Skin of body (tissue), 2 donors: ENCODE data around the gene SHLD2. TPM values are rescaled to one million over a fixed set of nuclear protein-coding genes. Genes with fewer than 3 reads are reported as not detected.
"Not testable (repeated sequence)": the region's sequence is repeated elsewhere in the genome, so short reads cannot be mapped to it uniquely, and the experiment has no call there.

Experiments
- DNase-seq: peaks from one replicate; lab custom pipeline; 2025; lab: John Stamatoyannopoulos, UW
- total RNA-seq: library from RNA; depleted of rRNA; stranded (reverse); fragments of >200 nt; gene quantifications from one replicate; pipeline ENCODE4 v1.2.3, GENCODE V29; 2014

Gene SHLD2, protein sequence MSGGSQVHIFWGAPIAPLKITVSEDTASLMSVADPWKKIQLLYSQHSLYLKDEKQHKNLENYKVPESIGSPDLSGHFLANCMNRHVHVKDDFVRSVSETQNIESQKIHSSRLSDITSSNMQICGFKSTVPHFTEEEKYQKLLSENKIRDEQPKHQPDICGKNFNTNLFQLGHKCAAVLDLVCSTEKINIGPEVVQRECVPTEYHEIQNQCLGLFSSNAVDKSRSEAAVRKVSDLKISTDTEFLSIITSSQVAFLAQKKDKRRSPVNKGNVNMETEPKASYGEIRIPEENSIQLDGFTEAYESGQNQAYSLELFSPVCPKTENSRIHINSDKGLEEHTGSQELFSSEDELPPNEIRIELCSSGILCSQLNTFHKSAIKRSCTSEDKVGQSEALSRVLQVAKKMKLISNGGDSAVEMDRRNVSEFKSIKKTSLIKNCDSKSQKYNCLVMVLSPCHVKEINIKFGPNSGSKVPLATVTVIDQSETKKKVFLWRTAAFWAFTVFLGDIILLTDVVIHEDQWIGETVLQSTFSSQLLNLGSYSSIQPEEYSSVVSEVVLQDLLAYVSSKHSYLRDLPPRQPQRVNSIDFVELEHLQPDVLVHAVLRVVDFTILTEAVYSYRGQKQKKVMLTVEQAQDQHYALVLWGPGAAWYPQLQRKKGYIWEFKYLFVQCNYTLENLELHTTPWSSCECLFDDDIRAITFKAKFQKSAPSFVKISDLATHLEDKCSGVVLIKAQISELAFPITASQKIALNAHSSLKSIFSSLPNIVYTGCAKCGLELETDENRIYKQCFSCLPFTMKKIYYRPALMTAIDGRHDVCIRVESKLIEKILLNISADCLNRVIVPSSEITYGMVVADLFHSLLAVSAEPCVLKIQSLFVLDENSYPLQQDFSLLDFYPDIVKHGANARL
- 37.9 TPM for total RNA-seq

DNA sequence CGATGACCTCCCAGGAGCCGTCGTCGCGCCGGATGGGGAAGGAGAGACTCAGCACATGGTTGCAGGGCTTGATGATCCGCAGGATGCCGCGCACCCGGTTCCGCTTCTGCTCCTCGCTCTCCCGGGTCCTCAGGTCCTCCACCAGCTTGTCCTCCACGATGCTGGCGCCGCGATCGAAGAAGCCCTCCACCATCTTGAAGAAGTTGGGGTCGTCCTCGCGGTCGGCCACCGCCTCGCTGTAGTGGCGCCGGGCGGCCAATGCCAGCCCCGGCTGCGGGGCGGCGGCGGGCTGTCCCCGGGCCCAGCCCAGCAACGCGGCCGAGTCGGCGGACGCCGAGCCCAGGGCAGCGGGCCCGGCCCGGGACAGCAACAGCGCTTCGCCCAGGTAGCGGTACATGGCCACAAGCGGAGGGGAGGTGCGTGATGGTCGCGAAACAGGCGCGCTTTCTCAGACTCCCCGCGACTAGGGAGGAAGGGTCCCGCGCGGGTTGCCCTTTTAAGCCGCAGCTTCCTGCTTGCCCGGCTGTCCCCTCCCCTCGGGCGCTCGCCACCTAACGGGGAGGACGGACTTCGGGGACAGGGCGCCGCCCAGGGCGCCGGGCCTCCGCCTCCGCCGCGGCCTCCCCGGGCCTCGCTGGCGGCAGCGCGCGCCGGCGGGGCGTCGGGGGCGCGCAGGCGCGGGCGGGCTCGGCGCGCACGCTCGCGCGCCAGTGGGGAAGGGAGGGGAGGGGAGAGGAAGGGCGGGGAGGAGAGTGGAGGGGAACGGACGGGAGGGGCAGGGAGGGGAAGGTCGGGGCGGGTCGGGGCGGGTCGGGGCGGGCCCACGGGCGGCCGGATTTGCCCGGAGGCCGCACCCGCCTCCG, at the start of gene SHLD2, which contains the start of gene GLUD1:
Gene SHLD2, plus strand, starts transcription at position 834 of the 863 bp plus-strand sequence. CDS start 56,149 bp downstream, outside the sequence.
Gene GLUD1, minus strand, starts transcription at position 471 of the 863 bp plus-strand sequence. Its CDS starts 74 bp downstream, at position 397.
- DNase-seq: peak; percentile 82

GRCh38 chr10:87045434-87045938, 49.5 kb upstream of the SHLD2 start:
- no peak for DNase-seq

GRCh38 chr10:87053111-87053510, 41.9 kb upstream of the SHLD2 start:
- DNase-seq: peak; percentile 63

DNA sequence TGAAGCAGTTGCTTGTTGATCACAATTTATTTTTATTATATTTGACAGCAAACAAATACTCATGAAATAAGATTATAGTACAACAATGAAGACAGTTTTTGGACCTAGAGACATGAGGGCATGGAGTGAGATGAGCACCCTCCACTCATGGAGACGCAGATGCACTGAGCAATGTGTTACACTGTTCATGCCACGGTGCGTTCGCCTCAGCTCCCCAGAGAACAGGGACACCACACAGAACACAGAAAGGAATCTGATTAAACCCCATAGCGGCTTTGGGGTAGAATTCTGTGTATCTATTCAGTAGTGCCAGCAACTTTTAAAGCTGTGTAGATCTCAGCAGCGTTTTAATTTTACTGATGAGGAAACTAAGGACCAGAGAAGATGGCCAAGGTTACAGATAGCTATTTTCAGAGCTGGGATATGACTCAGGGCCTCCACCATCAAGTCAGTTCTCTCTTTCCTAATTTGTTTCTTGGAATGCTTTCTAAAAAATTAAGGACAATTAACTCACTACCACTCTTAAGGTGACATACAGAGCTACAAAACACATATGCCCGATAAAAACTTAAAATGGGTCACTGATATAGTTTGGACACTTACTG, 41.3 kb upstream of the SHLD2 start:
- no peak for DNase-seq

- DNase-seq: no peak
These were observed 40.4 kb upstream of the SHLD2 start for GRCh38 chr10:87054373-87055295.

GRCh38 chr10:87058171-87058570, 36.8 kb upstream of the SHLD2 start:
- no peak for DNase-seq

- no peak for DNase-seq
These were observed 35.6 kb upstream of the SHLD2 start for GRCh38 chr10:87059401-87059800.

GRCh38 chr10:87060280-87060928, 34.6 kb upstream of the SHLD2 start:
- DNase-seq: no peak

- no peak for DNase-seq
These were observed 30.4 kb upstream of the SHLD2 start for GRCh38 chr10:87064651-87065050.

- no peak for DNase-seq
These were observed 28.8 kb upstream of the SHLD2 start for GRCh38 chr10:87066178-87066577.

- no peak for DNase-seq
These were observed 28.1 kb upstream of the SHLD2 start for GRCh38 chr10:87066865-87067264.

GRCh38 chr10:87068281-87068680, 26.7 kb upstream of the SHLD2 start:
- no peak for DNase-seq

DNA sequence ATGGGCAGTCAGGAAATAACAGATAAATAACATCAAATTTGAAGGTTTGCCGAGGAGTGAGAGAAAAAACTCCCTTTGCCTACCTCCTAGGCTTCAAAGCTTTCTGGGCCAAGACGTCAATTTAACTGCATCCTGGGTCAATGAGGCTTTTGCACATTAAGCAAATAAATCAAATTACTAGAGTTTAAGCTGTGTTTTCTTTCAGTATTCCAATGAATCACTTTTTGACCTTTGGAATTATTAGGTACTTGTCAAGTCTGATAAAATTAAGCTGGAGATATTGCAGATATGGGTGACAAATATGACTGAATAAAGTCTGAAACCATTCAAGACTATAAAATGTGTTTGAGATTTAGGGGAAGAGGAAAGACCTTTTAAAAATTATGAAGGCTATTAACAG, 22.6 kb upstream of the SHLD2 start:
- DNase-seq: no peak

DNA sequence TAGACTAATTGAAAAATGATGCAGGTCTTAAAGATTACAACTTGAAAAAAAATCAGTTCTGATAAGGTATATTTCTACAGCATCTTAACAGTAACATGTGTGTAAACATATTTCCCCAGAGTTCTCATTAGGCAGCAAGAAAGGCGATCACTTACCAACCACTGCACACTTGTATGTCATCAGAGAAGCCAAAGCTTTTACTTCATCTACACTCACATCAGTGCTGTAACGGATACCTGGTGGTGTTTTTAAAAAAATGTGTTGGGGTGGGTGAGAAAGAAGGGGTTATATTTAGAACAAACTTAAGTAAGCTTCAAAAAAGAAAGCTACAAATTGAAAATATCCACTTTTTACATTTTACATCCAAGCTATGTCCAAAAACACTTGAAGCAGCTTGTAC, 18.6 kb upstream of the SHLD2 start:
- not testable (repeated sequence) for DNase-seq

DNA sequence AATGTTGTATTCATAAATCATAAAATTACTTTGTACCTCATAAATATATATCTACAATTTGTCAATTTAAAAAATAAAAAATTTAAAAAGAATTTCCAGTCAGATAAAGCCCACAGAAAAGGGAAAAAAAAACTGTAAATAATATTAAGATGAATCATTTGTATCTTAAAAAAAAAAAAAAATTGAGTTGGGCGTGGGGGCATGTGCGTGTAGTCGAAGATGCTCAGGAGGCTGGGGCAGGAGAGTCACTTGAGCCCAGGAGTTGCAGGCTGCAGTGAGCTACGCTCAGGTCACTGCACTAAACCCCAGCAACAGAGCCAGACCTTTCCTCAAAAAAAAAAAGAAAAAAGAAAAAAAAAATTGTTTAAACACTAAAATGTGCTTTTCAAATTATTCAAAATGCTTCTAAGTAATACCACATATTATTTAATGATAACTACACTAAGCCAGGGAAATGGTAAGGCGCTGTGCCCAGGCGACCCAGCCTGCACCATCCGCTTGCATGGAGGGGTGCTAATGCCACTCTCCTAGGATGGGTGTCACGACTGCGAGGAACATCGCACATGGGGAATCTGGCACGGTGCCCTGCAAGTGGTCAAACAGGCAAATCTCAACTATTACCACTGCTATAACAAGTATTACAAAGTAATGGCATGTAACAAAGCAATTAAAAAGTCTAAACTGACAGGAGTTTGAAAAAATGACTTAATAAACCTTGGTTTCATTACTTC, 15.7 kb upstream of the SHLD2 start:
- no peak for DNase-seq

DNA sequence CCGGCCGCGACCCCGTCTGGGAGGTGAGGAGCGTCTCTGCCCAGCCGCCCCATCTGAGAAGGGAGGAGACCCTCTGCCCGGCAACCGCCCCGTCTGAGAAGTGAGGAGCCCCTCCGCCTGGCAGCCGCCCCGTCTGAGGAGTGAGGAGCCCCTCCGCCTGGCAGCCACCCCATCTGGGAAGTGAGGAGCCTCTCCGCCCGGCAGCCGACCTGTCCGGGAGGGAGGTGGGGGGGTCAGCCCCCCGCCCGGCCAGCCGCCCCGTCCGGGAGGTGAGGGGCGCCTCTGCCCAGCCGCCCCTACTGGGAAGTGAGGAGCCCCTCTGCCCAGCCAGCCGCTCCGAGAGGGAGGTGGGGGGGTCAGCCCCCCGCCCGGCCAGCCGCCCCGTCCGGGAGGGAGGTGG, 14.4 kb upstream of the SHLD2 start:
- DNase-seq: not testable (repeated sequence)

DNA sequence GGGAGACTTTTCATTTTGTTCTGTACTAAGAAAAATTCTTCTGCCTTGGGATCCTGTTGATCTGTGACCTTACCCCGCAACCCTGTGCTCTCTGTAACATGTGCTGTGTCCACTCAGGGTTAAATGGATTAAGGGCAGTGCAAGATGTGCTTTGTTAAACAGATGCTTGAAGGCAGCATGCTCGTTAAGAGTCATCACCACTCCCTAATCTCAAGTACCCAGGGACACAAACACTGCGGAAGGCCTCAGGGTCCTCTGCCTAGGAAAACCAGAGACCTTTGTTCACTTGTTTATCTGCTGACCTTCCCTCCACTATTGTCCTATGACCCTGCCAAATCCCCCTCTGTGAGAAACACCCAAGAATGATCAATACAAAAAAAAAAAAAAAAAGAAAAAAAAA, 13.4 kb upstream of the SHLD2 start:
- DNase-seq: not testable (repeated sequence)

GRCh38 chr10:87082219-87082618, 12.8 kb upstream of the SHLD2 start:
- DNase-seq: peak; percentile 25
